ENCODE measurements around the gene FAS. TPM values are rescaled to one million over a fixed set of nuclear protein-coding genes. Genes with fewer than 3 reads are reported as not detected.

FAS gene
- total and polyA plus RNA-seq, 2 experiments from 2014 or later: 3.1 to 4.3 TPM

DNA sequence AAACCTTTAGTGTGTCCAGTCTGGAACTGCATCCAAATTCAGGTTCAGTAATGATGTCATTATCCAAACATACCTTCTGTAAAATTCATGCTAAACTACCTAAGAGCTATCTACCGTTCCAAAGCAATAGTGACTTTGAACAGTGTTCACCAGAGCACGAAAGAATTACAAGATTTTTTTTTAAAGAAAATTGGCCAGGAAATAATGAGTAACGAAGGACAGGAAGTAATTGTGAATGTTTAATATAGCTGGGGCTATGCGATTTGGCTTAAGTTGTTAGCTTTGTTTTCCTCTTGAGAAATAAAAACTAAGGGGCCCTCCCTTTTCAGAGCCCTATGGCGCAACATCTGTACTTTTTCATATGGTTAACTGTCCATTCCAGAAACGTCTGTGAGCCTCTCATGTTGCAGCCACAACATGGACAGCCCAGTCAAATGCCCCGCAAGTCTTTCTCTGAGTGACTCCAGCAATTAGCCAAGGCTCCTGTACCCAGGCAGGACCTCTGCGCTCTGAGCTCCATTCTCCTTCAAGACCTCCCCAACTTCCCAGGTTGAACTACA, 694 bp upstream of the FAS start:
- Mint-ChIP-seq H3K9me3 (no peaks in the 10 kb centered on the region), H3K27ac (no peak overlapping the region), H3K27me3 (ENCODE audit: insufficient read depth, low read depth, poor library complexity) (peaks cover 24% of the 10 kb centered on the region), H3K4me3 (peak overlapping the region; percentile 86), H3K36me3 (ENCODE audit: low read depth) (no peaks in the 10 kb centered on the region), H3K4me1 (peaks cover 36% of the 10 kb centered on the region)
- Histone ChIP-seq H3F3A (replicated peaks; ENCODE audit: low read depth) (no peaks in the 10 kb centered on the region), H3K36me3 (ENCODE audit: insufficient read depth) (no peaks in the 10 kb centered on the region), H3K9me2 (ENCODE audit: insufficient read depth) (no peaks in the 10 kb centered on the region), H4K20me1 (replicated peaks; ENCODE audit: insufficient read depth) (no peaks in the 10 kb centered on the region), H3K79me2 (replicated peaks; ENCODE audit: insufficient read depth) (no peaks in the 10 kb centered on the region), H3K27me3 (ENCODE audit: insufficient read depth) (peaks cover 40% of the 10 kb centered on the region), H3K27ac (ENCODE audit: low read depth) (no peak overlapping the region), H3K4me3 (peak overlapping the region; percentile 77), H3K4me2 (peak overlapping the region; percentile 78), H3K4me1 (ENCODE audit: insufficient read depth) (peaks cover 29% of the 10 kb centered on the region), H2AFZ (peak overlapping the region; percentile 97)
- ATAC-seq: no peak
- DNase-seq (ENCODE audit: low spot score): no peak
- TF ChIP-seq STAT1 (IDR thresholded peaks at IDR 0.05; ENCODE audit: unreplicated experiment) (no peak), EZH2phosphoT487 (IDR thresholded peaks at IDR 0.05; ENCODE audit: unreplicated experiment) (no peak)
- TF ChIP-seq, protein P1, sequence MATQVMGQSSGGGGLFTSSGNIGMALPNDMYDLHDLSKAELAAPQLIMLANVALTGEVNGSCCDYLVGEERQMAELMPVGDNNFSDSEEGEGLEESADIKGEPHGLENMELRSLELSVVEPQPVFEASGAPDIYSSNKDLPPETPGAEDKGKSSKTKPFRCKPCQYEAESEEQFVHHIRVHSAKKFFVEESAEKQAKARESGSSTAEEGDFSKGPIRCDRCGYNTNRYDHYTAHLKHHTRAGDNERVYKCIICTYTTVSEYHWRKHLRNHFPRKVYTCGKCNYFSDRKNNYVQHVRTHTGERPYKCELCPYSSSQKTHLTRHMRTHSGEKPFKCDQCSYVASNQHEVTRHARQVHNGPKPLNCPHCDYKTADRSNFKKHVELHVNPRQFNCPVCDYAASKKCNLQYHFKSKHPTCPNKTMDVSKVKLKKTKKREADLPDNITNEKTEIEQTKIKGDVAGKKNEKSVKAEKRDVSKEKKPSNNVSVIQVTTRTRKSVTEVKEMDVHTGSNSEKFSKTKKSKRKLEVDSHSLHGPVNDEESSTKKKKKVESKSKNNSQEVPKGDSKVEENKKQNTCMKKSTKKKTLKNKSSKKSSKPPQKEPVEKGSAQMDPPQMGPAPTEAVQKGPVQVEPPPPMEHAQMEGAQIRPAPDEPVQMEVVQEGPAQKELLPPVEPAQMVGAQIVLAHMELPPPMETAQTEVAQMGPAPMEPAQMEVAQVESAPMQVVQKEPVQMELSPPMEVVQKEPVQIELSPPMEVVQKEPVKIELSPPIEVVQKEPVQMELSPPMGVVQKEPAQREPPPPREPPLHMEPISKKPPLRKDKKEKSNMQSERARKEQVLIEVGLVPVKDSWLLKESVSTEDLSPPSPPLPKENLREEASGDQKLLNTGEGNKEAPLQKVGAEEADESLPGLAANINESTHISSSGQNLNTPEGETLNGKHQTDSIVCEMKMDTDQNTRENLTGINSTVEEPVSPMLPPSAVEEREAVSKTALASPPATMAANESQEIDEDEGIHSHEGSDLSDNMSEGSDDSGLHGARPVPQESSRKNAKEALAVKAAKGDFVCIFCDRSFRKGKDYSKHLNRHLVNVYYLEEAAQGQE (IDR thresholded peaks at IDR 0.05; ENCODE audit: unreplicated experiment): no peak
- TF ChIP-seq, protein P2, sequence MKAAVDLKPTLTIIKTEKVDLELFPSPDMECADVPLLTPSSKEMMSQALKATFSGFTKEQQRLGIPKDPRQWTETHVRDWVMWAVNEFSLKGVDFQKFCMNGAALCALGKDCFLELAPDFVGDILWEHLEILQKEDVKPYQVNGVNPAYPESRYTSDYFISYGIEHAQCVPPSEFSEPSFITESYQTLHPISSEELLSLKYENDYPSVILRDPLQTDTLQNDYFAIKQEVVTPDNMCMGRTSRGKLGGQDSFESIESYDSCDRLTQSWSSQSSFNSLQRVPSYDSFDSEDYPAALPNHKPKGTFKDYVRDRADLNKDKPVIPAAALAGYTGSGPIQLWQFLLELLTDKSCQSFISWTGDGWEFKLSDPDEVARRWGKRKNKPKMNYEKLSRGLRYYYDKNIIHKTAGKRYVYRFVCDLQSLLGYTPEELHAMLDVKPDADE (IDR thresholded peaks at IDR 0.05): no peak

DNA sequence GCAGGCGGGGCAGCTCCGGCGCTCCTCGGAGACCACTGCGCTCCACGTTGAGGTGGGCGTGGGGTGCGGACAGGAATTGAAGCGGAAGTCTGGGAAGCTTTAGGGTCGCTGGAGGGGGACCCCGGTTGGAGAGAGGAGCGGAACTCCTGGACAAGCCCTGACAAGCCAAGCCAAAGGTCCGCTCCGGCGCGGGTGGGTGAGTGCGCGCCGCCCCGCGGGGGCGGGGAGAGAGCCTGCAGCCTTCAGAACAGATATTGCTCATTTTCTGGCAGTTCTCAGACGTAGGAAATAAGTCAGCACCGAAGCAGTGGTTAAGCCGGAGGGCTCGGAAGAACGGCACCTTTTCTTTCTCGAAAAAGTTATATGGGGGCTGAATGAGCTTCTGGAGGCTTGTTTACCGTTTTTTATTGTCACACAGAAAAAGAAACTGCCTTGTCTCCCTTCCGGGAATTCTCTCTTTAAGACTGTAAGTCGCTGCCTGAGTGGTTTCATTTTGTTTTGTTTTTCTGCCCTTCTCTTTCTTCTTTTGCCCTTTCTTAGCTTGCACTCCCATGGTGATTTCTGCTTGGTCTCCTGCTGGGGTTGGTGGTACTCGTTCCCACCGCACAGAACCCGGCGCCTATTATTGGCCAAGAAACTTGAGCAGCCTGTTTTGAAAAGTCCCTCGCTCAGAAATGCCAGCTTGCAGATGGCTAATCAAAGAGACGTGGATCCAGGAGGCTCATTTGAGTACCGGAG, 732 bp downstream of the FAS start:
- Mint-ChIP-seq H3K9me3 (no peaks in the 10 kb centered on the region), H3K4me3 (peak overlapping the region; percentile 86), H3K4me1 (peaks cover 30% of the 10 kb centered on the region), H3K36me3 (ENCODE audit: low read depth) (no peaks in the 10 kb centered on the region), H3K27me3 (ENCODE audit: insufficient read depth, low read depth, poor library complexity) (peaks cover 22% of the 10 kb centered on the region), H3K27ac (no peak overlapping the region)
- Histone ChIP-seq H3K4me1 (ENCODE audit: insufficient read depth) (peaks cover 29% of the 10 kb centered on the region), H3F3A (replicated peaks; ENCODE audit: low read depth) (no peaks in the 10 kb centered on the region), H3K27me3 (ENCODE audit: insufficient read depth) (peaks cover 40% of the 10 kb centered on the region), H3K4me2 (peak overlapping the region; percentile 78), H3K36me3 (ENCODE audit: insufficient read depth) (no peaks in the 10 kb centered on the region), H3K27ac (ENCODE audit: low read depth) (peak overlapping the region; percentile 42; the same call in 1 of the 2 replicates), H4K20me1 (replicated peaks; ENCODE audit: insufficient read depth) (no peaks in the 10 kb centered on the region), H3K9me2 (ENCODE audit: insufficient read depth) (no peaks in the 10 kb centered on the region), H3K79me2 (replicated peaks; ENCODE audit: insufficient read depth) (no peaks in the 10 kb centered on the region), H3K4me3 (peak overlapping the region; percentile 77), H2AFZ (peak overlapping the region; percentile 97)
- ATAC-seq (peak; percentile 54), DNase-seq (ENCODE audit: low spot score) (peak; percentile 74)
- TF ChIP-seq, protein P2 (IDR thresholded peaks at IDR 0.05): no peak
- no peak for TF ChIP-seq NANOG (IDR thresholded peaks at IDR 0.05; ENCODE audit: borderline replicate concordance)
- no peak for TF ChIP-seq EZH2phosphoT487 (IDR thresholded peaks at IDR 0.05; ENCODE audit: unreplicated experiment)
- TF ChIP-seq, protein P3, sequence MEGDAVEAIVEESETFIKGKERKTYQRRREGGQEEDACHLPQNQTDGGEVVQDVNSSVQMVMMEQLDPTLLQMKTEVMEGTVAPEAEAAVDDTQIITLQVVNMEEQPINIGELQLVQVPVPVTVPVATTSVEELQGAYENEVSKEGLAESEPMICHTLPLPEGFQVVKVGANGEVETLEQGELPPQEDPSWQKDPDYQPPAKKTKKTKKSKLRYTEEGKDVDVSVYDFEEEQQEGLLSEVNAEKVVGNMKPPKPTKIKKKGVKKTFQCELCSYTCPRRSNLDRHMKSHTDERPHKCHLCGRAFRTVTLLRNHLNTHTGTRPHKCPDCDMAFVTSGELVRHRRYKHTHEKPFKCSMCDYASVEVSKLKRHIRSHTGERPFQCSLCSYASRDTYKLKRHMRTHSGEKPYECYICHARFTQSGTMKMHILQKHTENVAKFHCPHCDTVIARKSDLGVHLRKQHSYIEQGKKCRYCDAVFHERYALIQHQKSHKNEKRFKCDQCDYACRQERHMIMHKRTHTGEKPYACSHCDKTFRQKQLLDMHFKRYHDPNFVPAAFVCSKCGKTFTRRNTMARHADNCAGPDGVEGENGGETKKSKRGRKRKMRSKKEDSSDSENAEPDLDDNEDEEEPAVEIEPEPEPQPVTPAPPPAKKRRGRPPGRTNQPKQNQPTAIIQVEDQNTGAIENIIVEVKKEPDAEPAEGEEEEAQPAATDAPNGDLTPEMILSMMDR (conservative IDR thresholded peaks at IDR 0.05; ENCODE audit: low read depth in 2 of 2): no peak
- no peak for TF ChIP-seq STAT1 (IDR thresholded peaks at IDR 0.05; ENCODE audit: unreplicated experiment)
